Choroid plexus epithelial cell (primary cell): ENCODE data around the gene LIMS2.

Source experiments
- DNase-seq: peaks from one replicate; pipeline ENCODE4 v3.0.0-alpha.2; 2010; ENCODE audit warnings: low read depth
- H3K4me3 ChIP-seq: 2 replicates; pipeline ENCODE4 v1.5.1; 2011; ENCODE audit warnings: low read depth, mild to moderate bottlenecking, control low read depth, low read length, moderate library complexity
- CTCF ChIP-seq: conservative IDR thresholded peaks from 2 replicates; pipeline ENCODE4 v1.5.1; 2011; ENCODE audit warnings: low read depth, mild to moderate bottlenecking, control low read depth, inconsistent platforms, low read length, moderate library complexity

Gene LIMS2

GRCh38 chr2:127597984-127598380 is 77.3 kb downstream of the LIMS2 start:
- peak; percentile 43 for DNase-seq
- TF ChIP-seq CTCF, result no peak
- no peak overlapping the region for H3K4me3 ChIP-seq

- no peak for TF ChIP-seq CTCF
- DNase-seq, result no peak
- no peak overlapping the region for H3K4me3 ChIP-seq
Observed at GRCh38 chr2:127597046-127597983, 78.0 kb downstream of the LIMS2 start.

GRCh38 chr2:127596311-127597045 is 78.9 kb downstream of the LIMS2 start:
- no peak for DNase-seq
- H3K4me3 ChIP-seq, result no peak overlapping the region
- TF ChIP-seq CTCF, result no peak

- H3K4me3 ChIP-seq, result no peak overlapping the region
- no peak for DNase-seq
- TF ChIP-seq CTCF, result no peak
Observed at GRCh38 chr2:127594116-127594591, 81.2 kb downstream of the LIMS2 start.

DNA sequence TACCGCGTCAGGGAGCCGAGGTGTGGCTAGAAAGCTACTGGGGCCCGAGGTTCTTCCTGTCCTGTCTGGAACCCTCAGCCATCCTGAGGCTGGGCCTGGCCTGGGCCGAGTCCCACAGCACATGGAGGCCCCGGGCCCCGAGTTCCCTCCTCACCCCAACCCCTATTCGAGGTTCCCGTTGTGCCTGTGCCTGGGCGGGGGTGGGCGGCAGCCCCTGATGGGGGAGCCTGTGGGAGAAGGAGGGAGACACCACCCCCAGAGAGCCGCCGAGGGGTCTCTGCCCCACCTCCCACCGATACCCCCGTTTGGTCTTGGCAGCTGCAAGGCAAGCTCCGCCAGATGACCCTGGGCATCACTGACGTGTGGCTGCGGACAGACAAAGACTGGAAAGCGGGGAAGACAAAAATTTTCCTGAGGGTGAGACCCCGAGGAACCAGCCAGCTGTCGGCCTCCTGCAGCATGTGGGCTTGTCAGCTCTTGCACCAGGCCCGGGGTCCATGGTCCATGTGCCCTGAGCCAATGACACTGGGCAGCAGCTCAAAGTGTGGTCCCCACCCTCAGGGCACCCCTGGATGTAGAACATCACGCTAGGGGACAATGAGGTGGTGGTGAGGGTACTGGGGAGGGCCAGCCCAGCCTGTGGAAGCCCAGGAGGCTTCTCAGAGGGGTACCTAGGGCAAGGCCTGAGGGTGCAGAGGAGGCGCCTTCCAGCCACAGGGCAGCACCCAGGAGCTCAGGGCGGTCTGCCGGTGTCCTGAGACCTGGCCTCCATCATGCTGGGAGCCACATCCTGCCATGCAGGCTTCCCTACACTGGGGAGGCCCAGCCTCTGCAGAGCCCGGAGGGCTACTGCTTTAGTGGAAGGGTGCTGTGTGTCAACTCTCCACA is 81.9 kb downstream of the LIMS2 start:
- H3K4me3 ChIP-seq, result no peak overlapping the region
- no peak for TF ChIP-seq CTCF
- DNase-seq, result no peak

DNA sequence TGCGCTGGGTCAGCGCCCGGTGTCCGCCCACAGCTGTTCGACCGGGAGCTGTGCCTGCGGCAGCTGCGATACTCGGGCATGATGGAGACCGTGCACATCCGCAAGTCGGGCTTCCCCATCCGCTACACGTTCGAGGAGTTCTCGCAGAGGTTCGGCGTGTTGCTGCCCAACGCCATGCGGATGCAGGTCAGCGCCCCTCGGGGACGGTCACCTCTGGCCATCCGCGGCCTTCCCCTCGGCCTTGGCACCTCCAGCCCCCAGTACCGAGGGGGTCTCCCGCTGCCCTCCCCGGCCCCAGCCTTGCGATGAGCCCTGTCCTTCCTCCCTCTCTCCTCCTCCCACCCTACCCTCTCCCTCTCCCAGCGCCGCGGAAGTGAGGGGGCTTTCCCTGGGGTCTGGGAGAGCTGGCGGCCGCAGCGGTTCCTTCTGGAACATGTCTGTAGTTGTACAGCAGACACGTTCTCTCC is 82.5 kb downstream of the LIMS2 start:
- H3K4me3 ChIP-seq, result no peak overlapping the region
- DNase-seq, result no peak
- no peak for TF ChIP-seq CTCF
